G401 (cell line): ENCODE results near the gene C14orf180. TPM values are rescaled to one million over a fixed set of nuclear protein-coding genes. Genes with fewer than 3 reads are reported as not detected.
"Not testable (repeated sequence)": the region's sequence is repeated elsewhere in the genome, so short reads cannot be mapped to it uniquely, and the experiment has no call there.

ENCODE experiments used
- DNase-seq: peaks from one replicate; pipeline ENCODE4 v3.0.0-alpha.2; 2015; ENCODE audit warnings: low spot score
- in situ Hi-C: cut with HindIII; loops from 2 replicates; pipeline ENCODE4 v1.10.0; 2016; ENCODE audit warnings: low sequenced_read_pairs, mixed read lengths
- total RNA-seq: library from RNA; depleted of rRNA; stranded (reverse); fragments of >200 nt; shearing (Covaris generic); gene quantifications from 2 replicates; pipeline ENCODE4 v1.2.3, GENCODE V29; 2014; rRNA removed

Gene C14orf180
- total RNA-seq, 1 experiment from 2014 or later, result not detected

DNA sequence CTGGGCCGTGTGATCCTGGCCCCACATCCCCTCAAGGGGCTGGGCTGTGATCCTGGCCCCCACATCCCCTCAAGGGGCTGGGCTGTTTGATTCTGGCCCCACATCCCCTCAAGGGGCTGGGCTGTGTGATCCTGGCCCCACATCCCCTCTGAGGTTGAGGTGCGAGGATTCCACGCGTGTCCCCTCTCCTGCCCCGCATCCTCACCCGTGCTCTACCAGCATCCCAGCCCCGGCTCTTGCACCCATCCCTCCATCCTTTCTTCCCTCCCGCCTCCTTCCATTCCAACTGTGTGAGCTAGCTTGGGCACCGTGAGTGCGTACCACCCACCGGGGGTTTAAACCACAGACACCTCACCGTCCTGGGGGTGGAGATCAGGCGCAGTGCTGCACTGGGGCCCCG is 56.2 kb downstream of the C14orf180 start:
- in situ Hi-C loops, result no loop called here
- no peak for DNase-seq

DNA sequence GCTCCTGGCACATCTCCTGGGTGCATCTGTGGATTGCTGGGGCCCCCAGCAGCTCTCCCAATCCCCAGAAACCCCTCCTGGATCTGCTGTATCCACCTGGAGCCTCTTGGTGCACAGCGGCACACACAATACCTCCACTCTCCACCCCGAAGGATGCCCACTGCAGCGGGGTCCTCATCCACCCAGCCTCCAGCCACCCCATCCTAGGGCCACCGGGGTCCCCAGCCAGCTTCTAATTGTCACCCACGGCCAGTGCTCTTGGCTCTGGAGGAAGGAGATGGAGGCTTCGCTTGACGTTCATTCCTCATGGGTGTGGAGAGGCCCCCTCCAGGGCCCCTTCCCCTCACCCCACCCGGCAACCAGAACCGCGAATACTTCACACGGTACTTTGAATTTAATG is 56.6 kb downstream of the C14orf180 start:
- no peak for DNase-seq
- in situ Hi-C loops, result no loop called here

GRCh38 chr14:104636846-104637545 is 57.4 kb downstream of the C14orf180 start:
- DNase-seq, in situ Hi-C loops: not testable (repeated sequence)

DNA sequence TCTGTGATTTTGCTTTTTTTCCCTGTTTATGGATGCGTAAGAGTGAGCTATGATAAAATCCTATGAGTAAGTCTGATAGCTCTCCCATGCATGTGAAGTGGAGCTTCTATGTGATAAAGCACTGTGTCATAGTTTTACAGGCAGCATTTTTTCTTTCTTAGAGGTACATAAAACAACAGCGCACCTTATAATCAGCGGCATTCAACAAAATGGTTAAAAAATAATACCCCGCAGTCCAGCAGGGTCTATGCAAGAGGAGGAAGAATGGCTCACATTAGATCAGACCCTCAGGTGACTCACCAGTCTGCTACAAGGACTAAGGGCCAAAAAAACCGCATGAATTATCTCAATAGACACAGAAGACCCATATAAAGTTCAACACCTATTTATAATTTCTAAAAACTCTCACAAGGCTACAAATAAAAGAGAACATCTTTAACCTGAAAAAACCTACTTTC is 58.0 kb downstream of the C14orf180 start:
- DNase-seq, result no peak
- in situ Hi-C loops, result no loop called here

DNA sequence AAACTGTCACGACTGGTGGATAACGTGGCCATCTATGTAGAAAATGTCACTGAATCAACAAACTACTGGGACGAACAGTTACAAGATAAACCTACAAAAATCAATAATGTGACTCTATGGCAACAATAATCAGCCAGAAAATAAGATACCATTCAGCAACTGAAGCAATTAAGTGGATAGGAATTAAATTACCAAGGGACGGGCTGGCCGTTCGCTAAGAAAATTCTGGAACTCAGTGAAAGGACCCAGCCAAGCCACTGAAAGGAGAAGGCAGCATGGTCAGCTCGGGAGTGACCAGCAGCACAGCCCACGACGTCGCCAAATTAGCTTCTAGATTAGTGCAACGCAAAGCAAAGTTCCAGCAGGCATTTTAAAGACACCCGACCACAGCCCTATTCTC is 58.6 kb downstream of the C14orf180 start:
- no peak for DNase-seq
- in situ Hi-C loops, result no loop called here

GRCh38 chr14:104638927-104639450 is 59.4 kb downstream of the C14orf180 start:
- in situ Hi-C loops, result no loop called here
- DNase-seq, result no peak

GRCh38 chr14:104639471-104639870 is 59.9 kb downstream of the C14orf180 start:
- in situ Hi-C loops, result no loop called here
- DNase-seq, result no peak

Other genes starting within 250 kb of the C14orf180 start
- not detected in 2 replicates for gene TMEM179, start 25.0 kb downstream of the C14orf180 start, total RNA-seq
- 30.3 and 31.3 TPM in 2 replicates for gene INF2, start 109.9 kb downstream of the C14orf180 start, total RNA-seq
- 18.3 and 19.5 TPM in 2 replicates for gene ADSS1, start 144.5 kb downstream of the C14orf180 start, total RNA-seq
- 207 and 294 TPM in 2 replicates for gene SIVA1, start 173.4 kb downstream of the C14orf180 start, total RNA-seq
- gene AKT1, start 216.0 kb downstream of the C14orf180 start, total RNA-seq, result 220 and 224 TPM in 2 replicates
- gene ZBTB42, start 221.3 kb downstream of the C14orf180 start, total RNA-seq, result 14.3 and 25.3 TPM in 2 replicates